ENCODE measurements around the gene CYP27C1.

CYP27C1 gene

GRCh38 chr2:127199223-127199622, 20.9 kb downstream of the CYP27C1 start:
- in situ Hi-C loops (cut with MboI; ENCODE audit: low sequenced_read_pairs, unreplicated experiment), result no loop called here
- no peak for DNase-seq (ENCODE audit: low spot score)
- TF ChIP-seq CTCF (IDR thresholded peaks at IDR 0.05; ENCODE audit: borderline replicate concordance, control extremely low read depth, extremely low read depth, insufficient read depth, missing control alignments), result no peak

- no peak for DNase-seq (ENCODE audit: low spot score)
- in situ Hi-C loops (cut with MboI; ENCODE audit: low sequenced_read_pairs, unreplicated experiment), result no loop called here
- TF ChIP-seq CTCF (IDR thresholded peaks at IDR 0.05; ENCODE audit: borderline replicate concordance, control extremely low read depth, extremely low read depth, insufficient read depth, missing control alignments), result peak; percentile 52
Observed at GRCh38 chr2:127197475-127198385, 22.4 kb downstream of the CYP27C1 start.

GRCh38 chr2:127196998-127197397, 23.1 kb downstream of the CYP27C1 start:
- in situ Hi-C loops (cut with MboI; ENCODE audit: low sequenced_read_pairs, unreplicated experiment), result no loop called here
- TF ChIP-seq CTCF (IDR thresholded peaks at IDR 0.05; ENCODE audit: borderline replicate concordance, control extremely low read depth, extremely low read depth, insufficient read depth, missing control alignments), result peak; percentile 31
- DNase-seq (ENCODE audit: low spot score), result no peak

GRCh38 chr2:127196549-127196948, 23.6 kb downstream of the CYP27C1 start:
- TF ChIP-seq CTCF (IDR thresholded peaks at IDR 0.05; ENCODE audit: borderline replicate concordance, control extremely low read depth, extremely low read depth, insufficient read depth, missing control alignments), result no peak
- in situ Hi-C loops (cut with MboI; ENCODE audit: low sequenced_read_pairs, unreplicated experiment), result no loop called here
- no peak for DNase-seq (ENCODE audit: low spot score)

GRCh38 chr2:127195140-127196074, 24.7 kb downstream of the CYP27C1 start:
- in situ Hi-C loops (cut with MboI; ENCODE audit: low sequenced_read_pairs, unreplicated experiment), result no loop called here
- no peak for DNase-seq (ENCODE audit: low spot score)
- TF ChIP-seq CTCF (IDR thresholded peaks at IDR 0.05; ENCODE audit: borderline replicate concordance, control extremely low read depth, extremely low read depth, insufficient read depth, missing control alignments), result no peak

GRCh38 chr2:127194447-127194846, 25.7 kb downstream of the CYP27C1 start:
- DNase-seq (ENCODE audit: low spot score), result no peak
- no peak for TF ChIP-seq CTCF (IDR thresholded peaks at IDR 0.05; ENCODE audit: borderline replicate concordance, control extremely low read depth, extremely low read depth, insufficient read depth, missing control alignments)
- in situ Hi-C loops (cut with MboI; ENCODE audit: low sequenced_read_pairs, unreplicated experiment), result no loop called here

All from GM13976 (cell line).